ENCODE results near the gene CCL22. TPM values are rescaled to one million over a fixed set of nuclear protein-coding genes. Genes with fewer than 3 reads are reported as not detected.

CCL22 gene
- total RNA-seq, 1 donor from 2014 or later, result 0.49 TPM

- H3K27me3 ChIP-seq, result no peaks in the 10 kb centered on the region
- intact Hi-C loops (cut with DNase I), result no loop called here
- H3K4me3 ChIP-seq, result no peak overlapping the region
- no peaks in the 10 kb centered on the region for H3K36me3 ChIP-seq
- H3K4me1 ChIP-seq, result no peaks in the 10 kb centered on the region
- TF ChIP-seq POLR2A (IDR thresholded peaks at IDR 0.05) (no peak), CTCF (IDR thresholded peaks at IDR 0.05) (no peak), POLR2AphosphoS5 (IDR thresholded peaks at IDR 0.05; ENCODE audit: insufficient read depth in 1 of 2, low read depth in 1 of 2) (no peak)
- no peak overlapping the region for H3K27ac ChIP-seq
- no peak for DNase-seq (ENCODE audit: extremely low spot score in 2 of 2)
- H3K9me3 ChIP-seq, result no peaks in the 10 kb centered on the region
Measured at GRCh38 chr16:57329718-57330327, 28.8 kb upstream of the CCL22 start.

GRCh38 chr16:57331355-57331754 lies 27.2 kb upstream of the CCL22 start:
- DNase-seq (ENCODE audit: extremely low spot score in 2 of 2), result no peak
- H3K27me3 ChIP-seq, result no peaks in the 10 kb centered on the region

GRCh38 chr16:57333402-57333801 lies 25.2 kb upstream of the CCL22 start:
- intact Hi-C loops (cut with DNase I), result no loop called here
- H3K9me3 ChIP-seq, result no peaks in the 10 kb centered on the region
- H3K36me3 ChIP-seq, result no peaks in the 10 kb centered on the region
- no peak overlapping the region for H3K27ac ChIP-seq
- H3K27me3 ChIP-seq, result no peaks in the 10 kb centered on the region
- H3K4me3 ChIP-seq, result no peak overlapping the region
- DNase-seq (ENCODE audit: extremely low spot score in 2 of 2), result no peak
- no peak for TF ChIP-seq POLR2A (IDR thresholded peaks at IDR 0.05)
- TF ChIP-seq POLR2AphosphoS5 (IDR thresholded peaks at IDR 0.05; ENCODE audit: insufficient read depth in 1 of 2, low read depth in 1 of 2), result no peak
- no peak for TF ChIP-seq CTCF (IDR thresholded peaks at IDR 0.05)
- no peaks in the 10 kb centered on the region for H3K4me1 ChIP-seq

More at GRCh38 chr16:57331355-57331754, 27.2 kb upstream of the CCL22 start:
- Histone ChIP-seq H3K9me3 (no peaks in the 10 kb centered on the region), H3K4me3 (no peak overlapping the region), H3K27ac (no peak overlapping the region), H3K4me1 (no peaks in the 10 kb centered on the region), H3K36me3 (no peaks in the 10 kb centered on the region)
- intact Hi-C loops (cut with DNase I), result no loop called here
- no peak for TF ChIP-seq CTCF (IDR thresholded peaks at IDR 0.05)
- no peak for TF ChIP-seq POLR2A (IDR thresholded peaks at IDR 0.05)
- TF ChIP-seq POLR2AphosphoS5 (IDR thresholded peaks at IDR 0.05; ENCODE audit: insufficient read depth in 1 of 2, low read depth in 1 of 2), result no peak

- H3K4me1 ChIP-seq, result no peaks in the 10 kb centered on the region
- H3K9me3 ChIP-seq, result no peaks in the 10 kb centered on the region
- H3K36me3 ChIP-seq, result no peaks in the 10 kb centered on the region
- no peak for TF ChIP-seq POLR2A (IDR thresholded peaks at IDR 0.05)
- no peak for TF ChIP-seq POLR2AphosphoS5 (IDR thresholded peaks at IDR 0.05; ENCODE audit: insufficient read depth in 1 of 2, low read depth in 1 of 2)
- no peak for TF ChIP-seq CTCF (IDR thresholded peaks at IDR 0.05)
- no peak overlapping the region for H3K4me3 ChIP-seq
- H3K27me3 ChIP-seq, result no peaks in the 10 kb centered on the region
- no peak for DNase-seq (ENCODE audit: extremely low spot score in 2 of 2)
- intact Hi-C loops (cut with DNase I), result no loop called here
- H3K27ac ChIP-seq, result no peak overlapping the region
Measured at GRCh38 chr16:57335366-57335765, 23.2 kb upstream of the CCL22 start.

- H3K9me3 ChIP-seq, result no peaks in the 10 kb centered on the region
- intact Hi-C loops (cut with DNase I), result no loop called here
- TF ChIP-seq POLR2AphosphoS5 (IDR thresholded peaks at IDR 0.05; ENCODE audit: insufficient read depth in 1 of 2, low read depth in 1 of 2) (no peak), CTCF (IDR thresholded peaks at IDR 0.05) (no peak), POLR2A (IDR thresholded peaks at IDR 0.05) (no peak)
- H3K36me3 ChIP-seq, result no peaks in the 10 kb centered on the region
- no peak overlapping the region for H3K4me3 ChIP-seq
- no peaks in the 10 kb centered on the region for H3K27me3 ChIP-seq
- peaks cover 12% of the 10 kb centered on the region for H3K4me1 ChIP-seq
- DNase-seq (ENCODE audit: extremely low spot score in 2 of 2), result no peak
- peak overlapping the region; percentile 10 for H3K27ac ChIP-seq
Measured at GRCh38 chr16:57341062-57341440, 17.5 kb upstream of the CCL22 start.
